Fibroblast of mammary gland (primary cell): ENCODE measurements around the gene CCND2.

ENCODE experiments used
- DNase-seq: peaks from one replicate; pipeline ENCODE4 v3.0.0-alpha.2; 2010; ENCODE audit warnings: low read depth
- H3K4me3 ChIP-seq: 2 replicates; pipeline ENCODE4 v1.5.1; 2011; ENCODE audit warnings: low read depth, mild to moderate bottlenecking, low read length, moderate library complexity; ENCODE audit not compliant: control insufficient read depth
- TF ChIP-seq, protein P1 (sequence below): conservative IDR thresholded peaks from 2 replicates; pipeline ENCODE4 v1.5.1; 2011; ENCODE audit warnings: low read depth, low read length, inconsistent platforms; ENCODE audit not compliant: control insufficient read depth, insufficient read depth

CCND2 gene

DNA sequence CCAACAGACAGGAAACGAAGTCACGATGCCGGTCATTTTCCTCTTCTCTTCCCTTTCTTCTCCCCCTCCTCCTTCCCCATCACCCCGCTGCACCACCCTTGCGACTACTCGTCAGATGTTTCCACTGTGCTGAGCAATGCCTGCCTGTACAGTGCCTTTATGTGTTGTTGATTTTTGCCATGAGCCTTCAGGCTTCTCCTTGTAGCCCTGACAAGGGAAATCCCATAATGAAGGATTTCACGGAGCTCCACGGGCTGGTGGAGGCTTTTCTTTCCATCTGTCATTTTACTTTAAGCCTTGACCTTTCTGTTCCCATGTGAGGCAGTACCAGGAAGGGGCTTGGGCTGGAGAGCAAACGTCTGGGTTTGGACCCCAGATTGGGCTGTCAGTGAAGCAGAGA, 28.7 kb upstream of the CCND2 start:
- no peak for DNase-seq

DNA sequence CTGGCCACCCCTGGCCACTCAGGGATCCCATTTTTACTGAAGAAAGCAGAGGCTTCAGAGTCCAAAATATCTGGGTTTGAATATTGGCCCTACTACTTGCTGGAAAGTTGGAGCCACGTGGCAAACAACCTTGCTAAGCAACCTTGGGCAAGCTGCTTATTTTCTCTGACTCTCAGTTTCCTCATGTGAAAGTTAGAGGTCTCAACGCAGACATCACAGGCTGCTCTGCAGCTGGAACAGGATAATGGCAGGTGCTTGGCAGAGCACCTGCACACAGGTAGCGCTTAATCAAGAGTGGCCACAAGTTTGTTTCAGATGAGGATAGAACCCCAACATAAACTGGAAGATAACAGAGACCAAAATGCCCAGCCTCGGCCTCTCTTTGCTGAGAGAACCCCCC, 28.1 kb upstream of the CCND2 start:
- H3K4me3 ChIP-seq = no peak overlapping the region
- TF ChIP-seq, protein P1, sequence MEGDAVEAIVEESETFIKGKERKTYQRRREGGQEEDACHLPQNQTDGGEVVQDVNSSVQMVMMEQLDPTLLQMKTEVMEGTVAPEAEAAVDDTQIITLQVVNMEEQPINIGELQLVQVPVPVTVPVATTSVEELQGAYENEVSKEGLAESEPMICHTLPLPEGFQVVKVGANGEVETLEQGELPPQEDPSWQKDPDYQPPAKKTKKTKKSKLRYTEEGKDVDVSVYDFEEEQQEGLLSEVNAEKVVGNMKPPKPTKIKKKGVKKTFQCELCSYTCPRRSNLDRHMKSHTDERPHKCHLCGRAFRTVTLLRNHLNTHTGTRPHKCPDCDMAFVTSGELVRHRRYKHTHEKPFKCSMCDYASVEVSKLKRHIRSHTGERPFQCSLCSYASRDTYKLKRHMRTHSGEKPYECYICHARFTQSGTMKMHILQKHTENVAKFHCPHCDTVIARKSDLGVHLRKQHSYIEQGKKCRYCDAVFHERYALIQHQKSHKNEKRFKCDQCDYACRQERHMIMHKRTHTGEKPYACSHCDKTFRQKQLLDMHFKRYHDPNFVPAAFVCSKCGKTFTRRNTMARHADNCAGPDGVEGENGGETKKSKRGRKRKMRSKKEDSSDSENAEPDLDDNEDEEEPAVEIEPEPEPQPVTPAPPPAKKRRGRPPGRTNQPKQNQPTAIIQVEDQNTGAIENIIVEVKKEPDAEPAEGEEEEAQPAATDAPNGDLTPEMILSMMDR = no peak
- DNase-seq = no peak

More for the DNA sequence above, 28.7 kb upstream of the CCND2 start:
- TF ChIP-seq, protein P1 = no peak
- H3K4me3 ChIP-seq = no peak overlapping the region

DNA sequence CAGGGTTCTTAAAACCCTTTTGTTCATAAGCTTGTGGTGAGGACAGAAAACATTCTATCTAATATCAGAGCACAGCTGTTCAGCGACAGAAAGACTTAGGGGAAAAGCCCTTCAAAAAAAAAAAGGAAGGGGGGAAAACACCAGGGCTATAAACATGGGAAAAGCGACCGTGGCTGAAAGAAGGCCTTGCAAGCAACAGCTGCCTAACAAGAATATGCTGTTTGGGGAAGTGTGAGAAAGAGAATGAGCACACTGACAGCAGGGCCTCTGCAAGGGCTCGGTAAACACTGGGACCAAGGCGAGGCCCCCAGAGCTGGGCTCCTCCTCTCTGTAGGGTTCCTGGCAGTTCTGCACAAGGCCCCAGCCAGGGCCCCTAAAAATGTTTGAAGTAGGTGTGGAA, 27.4 kb upstream of the CCND2 start:
- no peak overlapping the region for H3K4me3 ChIP-seq
- TF ChIP-seq, protein P1 = no peak
- no peak for DNase-seq

DNA sequence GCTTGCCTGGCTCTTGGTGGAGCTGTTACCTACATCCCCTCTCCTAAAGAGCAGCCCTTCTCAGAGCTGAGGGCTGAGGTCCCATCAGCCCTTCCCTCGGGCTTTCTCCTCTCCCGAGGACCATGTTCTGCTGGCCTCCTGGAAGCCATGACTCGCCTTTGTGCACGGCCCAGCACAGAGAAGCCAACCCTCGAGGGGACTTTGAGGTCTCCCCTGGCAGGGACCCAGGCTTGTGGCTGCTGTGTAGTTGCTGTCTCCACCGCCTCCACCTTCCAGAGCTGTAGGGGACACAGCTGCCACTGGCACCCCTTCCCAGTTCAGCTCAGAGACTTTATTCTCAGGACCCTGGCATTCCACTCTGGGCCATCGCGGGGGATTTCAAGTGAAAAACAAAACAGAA, 22.9 kb upstream of the CCND2 start:
- DNase-seq = no peak

DNA sequence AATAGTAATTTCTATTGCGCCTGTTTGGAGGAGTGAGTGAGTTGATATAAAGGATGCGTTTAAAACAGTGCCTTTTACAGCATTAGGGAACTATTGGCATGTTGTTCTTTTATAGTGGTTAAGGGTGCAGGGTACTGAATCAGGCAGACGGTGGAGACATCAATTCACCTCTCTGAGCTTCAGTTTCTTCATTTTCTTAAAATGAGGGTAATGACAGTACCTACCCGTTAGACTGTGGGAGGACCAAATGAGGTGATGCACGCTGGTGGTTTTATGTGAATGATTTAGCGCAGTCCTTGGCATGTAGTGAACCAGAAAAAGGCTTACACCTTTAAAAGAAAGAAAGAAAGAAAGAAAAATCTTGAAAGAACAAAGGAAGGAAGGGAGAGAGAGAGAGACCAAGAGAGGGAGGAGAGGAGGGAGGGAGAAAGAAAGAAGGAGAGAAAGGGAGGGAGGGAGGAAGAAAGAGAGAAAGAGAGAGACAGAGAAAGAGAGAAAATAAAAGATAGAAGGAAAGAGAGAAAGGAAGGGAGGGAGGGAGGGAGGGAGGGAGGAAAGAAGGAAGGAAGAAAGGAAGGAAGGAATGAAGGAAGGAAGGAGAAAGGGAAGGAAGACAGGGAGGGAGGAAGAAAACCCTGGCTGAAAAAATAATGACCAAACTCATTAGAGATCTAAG, 22.2 kb upstream of the CCND2 start:
- H3K4me3 ChIP-seq = no peak overlapping the region
- TF ChIP-seq, protein P1 = no peak
- no peak for DNase-seq

More for the DNA sequence above, 22.9 kb upstream of the CCND2 start:
- TF ChIP-seq, protein P1 = no peak
- H3K4me3 ChIP-seq = no peak overlapping the region

DNA sequence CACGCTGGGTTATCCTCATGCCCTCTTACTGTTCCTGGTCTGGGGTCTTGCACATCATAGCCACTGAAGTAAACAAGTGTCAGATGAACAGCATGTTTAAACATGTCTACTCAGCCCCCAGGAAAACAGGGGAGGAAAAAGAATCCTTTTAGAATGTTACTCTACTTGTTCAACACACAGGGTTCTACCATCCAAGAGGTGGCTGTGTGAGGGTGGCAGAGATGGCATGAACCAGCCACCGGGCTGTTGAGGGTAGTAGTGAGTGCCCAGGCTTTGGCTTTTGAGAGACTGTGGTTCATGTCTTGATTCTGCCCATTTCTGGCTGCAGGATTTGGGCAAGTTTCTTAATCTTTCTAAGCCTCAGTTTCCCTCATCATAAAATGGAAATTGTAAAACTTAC, 21.6 kb upstream of the CCND2 start:
- TF ChIP-seq, protein P1 = no peak
- no peak for DNase-seq
- H3K4me3 ChIP-seq = no peak overlapping the region

DNA sequence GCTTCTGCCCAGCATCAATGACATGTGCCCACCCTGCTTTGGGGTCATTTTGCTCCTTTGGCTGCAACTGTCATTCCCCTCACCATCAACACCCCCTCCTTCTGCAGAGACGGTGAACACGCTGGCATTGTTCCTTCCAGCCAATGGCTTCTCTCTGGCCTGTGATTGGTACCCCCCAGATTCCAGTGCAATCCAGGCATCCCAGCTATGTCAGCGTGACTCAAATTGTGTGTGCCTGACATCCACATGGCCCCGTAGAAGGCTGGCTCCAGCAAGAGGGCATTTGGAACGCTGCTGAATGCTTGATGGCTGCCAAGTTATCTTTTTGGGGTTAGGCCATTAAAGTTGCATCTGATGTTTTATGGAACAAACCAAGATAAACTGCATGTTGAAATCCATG, 21.0 kb upstream of the CCND2 start:
- no peak for DNase-seq
- TF ChIP-seq, protein P1 = no peak
- no peak overlapping the region for H3K4me3 ChIP-seq
